SK-N-SH treated with all-trans-retinoic acid at 6 μM for 48 hours (cell line): Measurements from ENCODE around the gene LSM4.

Experiments used
- ATAC-seq: fragments of 200-7000 bp; cut with Tn5 transposase; 3 replicates; pipeline ENCODE4 v1.9.1; 2020; ENCODE audit warnings: mild to moderate bottlenecking, moderate library complexity
- CREB5 ChIP-seq: fragments of 250-450 bp; sonication (Bioruptor Pico); IDR thresholded peaks from 2 replicates; pipeline ENCODE4 v1.5.1; 2020; ENCODE audit warnings: low read depth, mild to moderate bottlenecking, moderate library complexity
- ESRRG ChIP-seq: fragments of 250-450 bp; sonication (Bioruptor Pico); IDR thresholded peaks from 2 replicates; pipeline ENCODE4 v1.6.1; 2021; ENCODE audit warnings: mild to moderate bottlenecking
- GLIS3 ChIP-seq: fragments of 250-450 bp; sonication (Bioruptor Pico); IDR thresholded peaks from 2 replicates; pipeline ENCODE4 v1.5.0; 2020; ENCODE audit warnings: mild to moderate bottlenecking, moderate library complexity
- OSR1 ChIP-seq: fragments of 250-450 bp; sonication (Bioruptor Pico); IDR thresholded peaks from 2 replicates; pipeline ENCODE4 v1.8.0; 2022; ENCODE audit warnings: moderate library complexity, mild to moderate bottlenecking, inconsistent platforms
- PATZ1 ChIP-seq: fragments of 250-450 bp; sonication (Bioruptor Pico); IDR thresholded peaks from 2 replicates; pipeline ENCODE4 v1.8.0; 2020; ENCODE audit warnings: mild to moderate bottlenecking, moderate library complexity, borderline replicate concordance
- PPARA ChIP-seq: fragments of 250-450 bp; sonication (Bioruptor Pico); IDR thresholded peaks from 2 replicates; pipeline ENCODE4 v1.5.0; 2020; ENCODE audit warnings: mild to moderate bottlenecking, borderline replicate concordance
- SNAI2 ChIP-seq: fragments of 250-450 bp; sonication (Bioruptor Pico); IDR thresholded peaks from 2 replicates; pipeline ENCODE4 v1.5.0; 2020; ENCODE audit warnings: mild to moderate bottlenecking, moderate library complexity
- TCF4 ChIP-seq: fragments of 250-450 bp; sonication (Bioruptor Pico); IDR thresholded peaks from 2 replicates; pipeline ENCODE4 v1.8.0; 2021; ENCODE audit warnings: mild to moderate bottlenecking, moderate library complexity, borderline replicate concordance
- TSHZ2 ChIP-seq: fragments of 250-450 bp; sonication (Bioruptor Pico); IDR thresholded peaks from 2 replicates; pipeline ENCODE4 v1.5.0; 2020; ENCODE audit warnings: mild to moderate bottlenecking, moderate library complexity
- ZC3H10 ChIP-seq: fragments of 250-450 bp; sonication (Bioruptor Pico); IDR thresholded peaks from 2 replicates; pipeline ENCODE4 v1.5.1; 2021; ENCODE audit warnings: mild to moderate bottlenecking, moderate library complexity
- ZFP3 ChIP-seq: fragments of 250-450 bp; sonication (Bioruptor Pico); IDR thresholded peaks from 2 replicates; pipeline ENCODE4 v1.5.0; 2020; ENCODE audit warnings: mild to moderate bottlenecking, moderate library complexity
- ZNF565 ChIP-seq: fragments of 450-650 bp; formaldehyde crosslinking; conservative IDR thresholded peaks from 2 replicates; pipeline ENCODE4 v1.5.0; 2020; ENCODE audit warnings: low read depth, mild to moderate bottlenecking, moderate library complexity
- ZNF70 ChIP-seq: fragments of 450-650 bp; formaldehyde crosslinking; IDR thresholded peaks from 2 replicates; pipeline ENCODE4 v1.5.0; 2020; ENCODE audit warnings: mild to moderate bottlenecking, moderate library complexity

LSM4 gene

GRCh38 chr19:18317961-18318800 is 4.7 kb downstream of the LSM4 start:
- ATAC-seq, result no peak
- TF ChIP-seq ZC3H10 (CRISPR knock-in tag), result no peak
- TF ChIP-seq GLIS3 (CRISPR knock-in tag), result no peak
- TF ChIP-seq TSHZ2 (CRISPR knock-in tag), result no peak
- no peak for TF ChIP-seq PPARA (CRISPR knock-in tag)
- TF ChIP-seq ZFP3 (CRISPR knock-in tag), result no peak
- TF ChIP-seq CREB5 (CRISPR knock-in tag), result no peak
- TF ChIP-seq SNAI2 (CRISPR knock-in tag), result no peak
- no peak for TF ChIP-seq OSR1
- TF ChIP-seq ZNF70 (CRISPR knock-in tag), result no peak
- no peak for TF ChIP-seq ESRRG (CRISPR knock-in tag)
- TF ChIP-seq TCF4, result no peak
- TF ChIP-seq, all 23 proteins: peak for 0

- ATAC-seq, result no peak
- TF ChIP-seq ESRRG (CRISPR knock-in tag) (no peak), CREB5 (CRISPR knock-in tag) (no peak)
Observed at GRCh38 chr19:18313398-18313797, 9.5 kb downstream of the LSM4 start.

- ATAC-seq, result no peak
Observed at GRCh38 chr19:18312092-18312534, 10.8 kb downstream of the LSM4 start.

More at GRCh38 chr19:18312092-18312534, 10.8 kb downstream of the LSM4 start:
- TF ChIP-seq SNAI2 (CRISPR knock-in tag) (no peak), PATZ1 (CRISPR knock-in tag) (no peak), ZNF70 (CRISPR knock-in tag) (no peak), PPARA (CRISPR knock-in tag) (no peak), TSHZ2 (CRISPR knock-in tag) (no peak), ZNF565 (CRISPR knock-in tag) (no peak), ZC3H10 (CRISPR knock-in tag) (no peak), ZFP3 (CRISPR knock-in tag) (no peak)
- TF ChIP-seq, all 23 proteins: peak for 0
